SU-DHL-6 (cell line): Measurements from ENCODE around the gene DLX2.
A peak's percentile ranks its signal among the peaks of the same experiment; 100 is the strongest.

Source experiments
- H2AFZ ChIP-seq: fragments of 200-600 bp; sonication (generic); 2 replicates; pipeline ENCODE4 v1.6.1; 2014; ENCODE audit warnings: low read depth, mild to moderate bottlenecking, moderate library complexity, mixed read lengths, antibody characterized with exemption, low read length; ENCODE audit not compliant: severe bottlenecking
- H3F3A ChIP-seq: fragments of 200-600 bp; shearing (Covaris generic); 2 replicates; pipeline ENCODE4 v1.6.0; 2016; ENCODE audit warnings: antibody characterized with exemption, mild to moderate bottlenecking; ENCODE audit not compliant: insufficient read depth
- H3K27ac ChIP-seq: fragments of 200-600 bp; sonication (generic); 2 replicates; pipeline ENCODE4 v1.5.1; 2016; ENCODE audit warnings: low read depth, mild to moderate bottlenecking, low read length, moderate library complexity, mixed read lengths
- H3K27me3 ChIP-seq: fragments of 200-600 bp; sonication (generic), shearing (Covaris generic); 2 replicates; pipeline ENCODE4 v1.6.0; 2014; ENCODE audit warnings: mild to moderate bottlenecking, low read length
- H3K36me3 ChIP-seq: fragments of 200-600 bp; sonication (generic); 2 replicates; pipeline ENCODE4 v1.6.1; 2014; ENCODE audit warnings: mild to moderate bottlenecking, low read length, mixed read lengths
- H3K4me2 ChIP-seq: fragments of 300-600, 200-600 bp; shearing (Covaris generic), sonication (generic); 2 replicates; pipeline ENCODE4 v1.6.0; 2014; ENCODE audit warnings: low read length, low read depth, mild to moderate bottlenecking; ENCODE audit not compliant: poor library complexity, severe bottlenecking
- H3K4me3 ChIP-seq: fragments of 200-600 bp; sonication (generic); 2 replicates; pipeline ENCODE4 v1.5.1; 2014; ENCODE audit warnings: antibody characterized with exemption, low read length, mild to moderate bottlenecking, mixed read lengths; ENCODE audit not compliant: insufficient read depth, poor library complexity, severe bottlenecking
- H3K79me2 ChIP-seq: fragments of 200-600 bp; sonication (generic); 2 replicates; pipeline ENCODE4 v1.6.1; 2014; ENCODE audit warnings: mild to moderate bottlenecking, low read length, moderate library complexity; ENCODE audit not compliant: insufficient read depth
- H3K9ac ChIP-seq: fragments of 200-600 bp; sonication (generic); 2 replicates; pipeline ENCODE4 v1.7.0; 2014; ENCODE audit warnings: mild to moderate bottlenecking, low read length
- H3K9me2 ChIP-seq: fragments of 200-600 bp; sonication (generic); replicated peaks from 2 replicates; pipeline ENCODE4 v1.6.1; 2014; ENCODE audit warnings: low read length; ENCODE audit not compliant: insufficient read depth
- H3K9me3 ChIP-seq: fragments of 200-600 bp; sonication (generic); 2 replicates; pipeline ENCODE4 v1.6.1; 2014; ENCODE audit warnings: low read length, mixed read lengths; ENCODE audit not compliant: insufficient read depth
- H4K20me1 ChIP-seq: fragments of 200-600 bp; sonication (generic); 2 replicates; pipeline ENCODE4 v1.6.1; 2014; ENCODE audit warnings: low read depth, mild to moderate bottlenecking, antibody characterized with exemption, low read length, moderate library complexity, mixed read lengths
- EZH2phosphoT487 ChIP-seq: fragments of 200-600 bp; sonication (generic), shearing (Covaris generic); conservative IDR thresholded peaks from 2 replicates; pipeline ENCODE4 v1.6.1; 2018; ENCODE audit warnings: mild to moderate bottlenecking, antibody characterized with exemption, low read length, moderate library complexity, mixed read lengths
- TF ChIP-seq, protein P1 (sequence below): fragments of 200-600 bp; sonication (generic); IDR thresholded peaks from one replicate; pipeline ENCODE4 v1.5.1; 2017; ENCODE audit warnings: antibody characterized with exemption, mild to moderate bottlenecking, low read length, moderate library complexity; ENCODE audit not compliant: insufficient read depth, poor library complexity, severe bottlenecking

DLX2 gene

DNA sequence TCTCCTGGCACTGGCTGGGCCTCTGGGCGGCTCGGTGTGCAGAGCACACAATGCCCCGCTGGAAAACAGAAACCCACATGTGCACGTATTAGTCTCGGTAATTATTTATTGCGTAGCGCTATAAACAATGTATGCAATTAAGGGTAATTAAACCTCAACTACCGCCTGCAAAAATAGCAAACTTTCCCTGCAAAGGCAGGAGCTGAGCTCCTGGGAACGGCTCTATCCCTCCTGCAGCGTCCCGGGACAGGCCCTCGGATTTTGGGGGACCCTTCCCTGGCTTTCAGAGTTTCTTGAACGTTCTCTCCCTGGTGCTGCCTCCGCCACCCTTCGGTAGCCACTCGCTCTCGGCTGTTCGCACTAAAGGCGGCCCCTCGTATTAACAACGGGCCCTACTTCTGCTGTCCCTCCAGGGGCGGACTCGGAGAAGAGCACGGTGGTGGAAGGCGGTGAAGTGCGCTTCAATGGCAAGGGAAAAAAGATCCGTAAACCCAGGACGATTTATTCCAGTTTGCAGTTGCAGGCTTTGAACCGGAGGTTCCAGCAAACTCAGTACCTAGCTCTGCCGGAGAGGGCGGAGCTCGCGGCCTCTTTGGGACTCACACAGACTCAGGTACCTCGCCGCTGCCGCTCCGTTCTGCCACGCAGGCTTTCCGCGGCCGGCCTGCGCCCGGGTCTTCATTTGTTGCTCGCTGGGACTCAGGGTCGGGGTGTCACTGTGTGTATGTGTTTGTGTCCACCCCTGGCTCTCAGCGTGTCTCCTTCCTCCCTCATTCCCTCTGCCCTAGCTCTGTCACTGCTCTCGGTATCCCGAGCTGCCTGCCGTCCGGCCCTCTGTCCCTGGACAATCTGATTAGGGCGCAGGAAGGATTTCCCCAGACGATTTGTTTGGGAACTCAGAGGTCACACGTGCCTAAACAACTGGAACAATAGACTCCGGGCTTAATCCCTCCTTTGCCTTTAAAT, 16.2 kb downstream of the DLX2 start:
- Histone ChIP-seq H3K36me3 (no peaks in the 10 kb centered on the region), H4K20me1 (no peaks in the 10 kb centered on the region), H3K9ac (no peak overlapping the region), H2AFZ (no peak overlapping the region), H3K4me3 (no peak overlapping the region), H3K9me3 (no peaks in the 10 kb centered on the region), H3K27me3 (no peaks in the 10 kb centered on the region), H3K4me2 (no peak overlapping the region), H3K27ac (no peak overlapping the region), H3F3A (no peaks in the 10 kb centered on the region), H3K79me2 (no peaks in the 10 kb centered on the region), H3K9me2 (no peaks in the 10 kb centered on the region)
- TF ChIP-seq EZH2phosphoT487: no peak
- TF ChIP-seq, protein P1, sequence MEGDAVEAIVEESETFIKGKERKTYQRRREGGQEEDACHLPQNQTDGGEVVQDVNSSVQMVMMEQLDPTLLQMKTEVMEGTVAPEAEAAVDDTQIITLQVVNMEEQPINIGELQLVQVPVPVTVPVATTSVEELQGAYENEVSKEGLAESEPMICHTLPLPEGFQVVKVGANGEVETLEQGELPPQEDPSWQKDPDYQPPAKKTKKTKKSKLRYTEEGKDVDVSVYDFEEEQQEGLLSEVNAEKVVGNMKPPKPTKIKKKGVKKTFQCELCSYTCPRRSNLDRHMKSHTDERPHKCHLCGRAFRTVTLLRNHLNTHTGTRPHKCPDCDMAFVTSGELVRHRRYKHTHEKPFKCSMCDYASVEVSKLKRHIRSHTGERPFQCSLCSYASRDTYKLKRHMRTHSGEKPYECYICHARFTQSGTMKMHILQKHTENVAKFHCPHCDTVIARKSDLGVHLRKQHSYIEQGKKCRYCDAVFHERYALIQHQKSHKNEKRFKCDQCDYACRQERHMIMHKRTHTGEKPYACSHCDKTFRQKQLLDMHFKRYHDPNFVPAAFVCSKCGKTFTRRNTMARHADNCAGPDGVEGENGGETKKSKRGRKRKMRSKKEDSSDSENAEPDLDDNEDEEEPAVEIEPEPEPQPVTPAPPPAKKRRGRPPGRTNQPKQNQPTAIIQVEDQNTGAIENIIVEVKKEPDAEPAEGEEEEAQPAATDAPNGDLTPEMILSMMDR: no peak

DNA sequence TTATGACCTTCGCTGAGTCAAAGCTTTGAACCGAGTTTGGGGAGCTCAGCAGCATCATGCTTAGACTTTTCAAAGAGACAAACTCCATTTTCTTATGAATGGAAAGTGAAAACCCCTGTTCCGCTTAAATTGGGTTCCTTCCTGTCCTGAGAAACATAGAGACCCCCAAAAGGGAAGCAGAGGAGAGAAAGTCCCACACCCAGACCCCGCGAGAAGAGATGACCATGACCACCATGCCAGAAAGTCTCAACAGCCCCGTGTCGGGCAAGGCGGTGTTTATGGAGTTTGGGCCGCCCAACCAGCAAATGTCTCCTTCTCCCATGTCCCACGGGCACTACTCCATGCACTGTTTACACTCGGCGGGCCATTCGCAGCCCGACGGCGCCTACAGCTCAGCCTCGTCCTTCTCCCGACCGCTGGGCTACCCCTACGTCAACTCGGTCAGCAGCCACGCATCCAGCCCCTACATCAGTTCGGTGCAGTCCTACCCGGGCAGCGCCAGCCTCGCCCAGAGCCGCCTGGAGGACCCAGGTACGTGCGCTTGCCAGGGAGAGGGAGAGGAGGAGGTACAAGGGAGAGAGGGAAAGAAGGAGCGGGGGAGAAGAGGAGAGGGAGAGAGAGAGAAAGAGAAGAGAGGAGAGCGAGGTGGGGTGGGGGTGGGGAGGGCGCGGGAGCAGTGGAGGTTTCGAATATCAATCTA, 17.1 kb downstream of the DLX2 start, which contains the start of gene DLX1:
TSS of gene DLX1 (plus strand) at position 48 of the 700 bp plus-strand sequence. CDS start at position 219, 171 bp downstream.
- TF ChIP-seq, protein P1: no peak
- TF ChIP-seq EZH2phosphoT487: no peak
- Histone ChIP-seq H4K20me1 (no peaks in the 10 kb centered on the region), H3K27ac (no peak within 1 kb of the TSS), H3K4me3 (peak within 1 kb of the TSS; percentile 47), H3K9me2 (no peaks in the 10 kb centered on the region), H3K27me3 (no peaks in the 10 kb centered on the region), H2AFZ (peak within 1 kb of the TSS; percentile 81), H3K4me2 (peak within 1 kb of the TSS; percentile 53), H3K79me2 (no peaks in the 10 kb centered on the region), H3F3A (no peaks in the 10 kb centered on the region), H3K9me3 (no peaks in the 10 kb centered on the region), H3K9ac (peak within 1 kb of the TSS; percentile 50), H3K36me3 (no peaks in the 10 kb centered on the region)

DNA sequence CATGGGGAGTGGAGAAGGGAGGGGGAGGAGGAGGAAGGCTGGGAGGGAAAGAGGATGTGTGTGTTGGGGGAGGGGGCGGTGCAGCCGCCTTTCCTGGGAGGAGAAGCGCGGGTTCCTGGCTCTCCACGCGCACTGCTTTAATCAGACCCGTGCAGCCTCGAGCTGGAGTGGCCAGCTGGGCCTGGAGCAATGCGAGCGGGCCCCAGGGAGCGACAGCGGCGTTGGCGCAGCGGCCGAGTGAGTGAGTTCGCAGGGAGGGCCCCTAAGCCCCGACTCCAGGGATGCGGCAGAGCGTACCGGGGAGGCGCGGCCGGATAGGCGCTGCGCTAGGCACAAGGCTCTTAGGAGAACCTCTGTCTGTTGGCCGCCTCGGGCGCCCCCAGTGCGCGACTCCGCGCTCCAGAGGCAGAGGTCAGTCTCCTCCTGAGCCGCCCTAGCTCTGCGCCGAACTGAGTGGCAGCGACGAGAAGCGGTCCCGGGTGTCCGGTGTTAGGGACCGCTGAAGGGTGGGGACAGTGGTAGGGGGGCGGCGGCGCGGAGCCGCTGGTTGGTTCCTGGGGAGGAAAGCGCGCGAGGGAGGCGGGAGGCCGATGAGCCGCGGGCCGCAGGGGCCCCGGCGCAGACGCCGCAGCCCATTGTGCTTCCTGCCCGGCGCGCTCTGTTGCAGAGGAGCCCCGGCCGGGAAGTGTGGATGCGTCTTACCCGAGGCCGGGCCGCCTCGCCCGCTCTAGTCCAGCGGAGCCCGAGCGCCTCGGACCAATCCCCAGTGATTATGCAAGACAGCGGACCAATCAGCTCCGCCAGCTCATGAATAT, 17.8 kb downstream of the DLX2 start:
- H4K20me1 ChIP-seq: no peaks in the 10 kb centered on the region
- H3K27me3 ChIP-seq: no peaks in the 10 kb centered on the region
- no peaks in the 10 kb centered on the region for H3K9me2 ChIP-seq
- H3K27ac ChIP-seq: no peak overlapping the region
- H3F3A ChIP-seq: no peaks in the 10 kb centered on the region
- H3K4me3 ChIP-seq: peak overlapping the region; percentile 47
- H3K9me3 ChIP-seq: no peaks in the 10 kb centered on the region
- no peak for TF ChIP-seq EZH2phosphoT487
- TF ChIP-seq, protein P1: no peak
- peak overlapping the region; percentile 53 for H3K4me2 ChIP-seq
- H3K36me3 ChIP-seq: no peaks in the 10 kb centered on the region
- H3K79me2 ChIP-seq: no peaks in the 10 kb centered on the region
- peak overlapping the region; percentile 50 for H3K9ac ChIP-seq
- peak overlapping the region; percentile 81 for H2AFZ ChIP-seq
